ENCODE results near the gene HIVEP2.

- TF ChIP-seq POLR2A (IDR thresholded peaks at IDR 0.05; ENCODE audit: low read length) (no peak), GATA1 (IDR thresholded peaks at IDR 0.05; ENCODE audit: low read depth, low read length) (no peak)
Measured at GRCh38 chr6:142737368-142738034, 207.5 kb downstream of the HIVEP2 start.

Data from erythroblast (primary cell).